WTC11 (cell line): ENCODE measurements around the gene F13B. TPM values are rescaled to one million over a fixed set of nuclear protein-coding genes. Genes with fewer than 3 reads are reported as not detected.
"Not testable (repeated sequence)": the region's sequence is repeated elsewhere in the genome, so short reads cannot be mapped to it uniquely, and the experiment has no call there.

ENCODE experiments used
- ATAC-seq: fragments of 200-7000 bp; cut with Tn5 transposase; 2 replicates; pipeline ENCODE4 v1.10.0; 2021; ENCODE audit warnings: mild to moderate bottlenecking, moderate library complexity
- CTCF ChIA-PET: fragments of 300-600 bp; sonication (Branson Sonifier 250); formaldehyde crosslinking; loops from one replicate; lab custom pipeline; 2021; ENCODE audit warnings: antibody characterized with exemption; lab: Charles Lee
- POLR2A ChIA-PET: fragments of 350-600 bp; sonication (Branson Sonifier 250); formaldehyde crosslinking; loops from one replicate; lab custom pipeline; 2021; ENCODE audit warnings: antibody characterized with exemption; lab: Charles Lee
- DNase-seq: peaks from one replicate; pipeline ENCODE4 v3.0.0; 2021; ENCODE audit warnings: low spot score
- H3K27ac Mint-ChIP-seq: 2 replicates; pipeline ENCODE4 v1.8.0; 2021; ENCODE audit warnings: mixed read lengths
- H3K27me3 Mint-ChIP-seq: 2 replicates; pipeline ENCODE4 v1.8.0; 2021; ENCODE audit warnings: low read depth, mild to moderate bottlenecking, moderate library complexity, mixed read lengths
- H3K36me3 Mint-ChIP-seq: 2 replicates; pipeline ENCODE4 v1.8.0; 2021; ENCODE audit warnings: mixed read lengths
- H3K4me1 Mint-ChIP-seq: 2 replicates; pipeline ENCODE4 v1.8.0; 2022; ENCODE audit warnings: mixed read lengths
- H3K4me3 Mint-ChIP-seq: 2 replicates; pipeline ENCODE4 v1.8.0; 2021; ENCODE audit warnings: mild to moderate bottlenecking, moderate library complexity, mixed read lengths
- H3K9me3 Mint-ChIP-seq: 2 replicates; pipeline ENCODE4 v1.8.0; 2021; ENCODE audit warnings: mixed read lengths
- FOXK1 ChIP-seq: sonication (generic); formaldehyde crosslinking; IDR thresholded peaks from 2 replicates; pipeline ENCODE4 v1.8.0; 2022; ENCODE audit warnings: mild to moderate bottlenecking, moderate library complexity, missing genetic modification reagents
- FOXP1 ChIP-seq: sonication (generic); formaldehyde crosslinking; IDR thresholded peaks from 2 replicates; pipeline ENCODE4 v1.8.0; 2022; ENCODE audit warnings: missing genetic modification reagents, mild to moderate bottlenecking, moderate library complexity, borderline replicate concordance
- IRF1 ChIP-seq: sonication (generic); formaldehyde crosslinking; IDR thresholded peaks from 2 replicates; pipeline ENCODE4 v1.8.0; 2023; ENCODE audit warnings: missing genetic modification reagents
- NR2C2 ChIP-seq: sonication (generic); formaldehyde crosslinking; IDR thresholded peaks from 2 replicates; pipeline ENCODE4 v1.8.0; 2022; ENCODE audit warnings: mild to moderate bottlenecking, missing genetic modification reagents
- SP1 ChIP-seq: sonication (generic); formaldehyde crosslinking; conservative IDR thresholded peaks from 2 replicates; pipeline ENCODE4 v1.8.1; 2022; ENCODE audit warnings: missing genetic modification reagents
- USF1 ChIP-seq: sonication (generic); formaldehyde crosslinking; IDR thresholded peaks from 2 replicates; pipeline ENCODE4 v1.8.0; 2022; ENCODE audit warnings: mild to moderate bottlenecking, missing genetic modification reagents
- ZNF532 ChIP-seq: fragments of 250-450 bp; sonication (Bioruptor Pico); IDR thresholded peaks from 2 replicates; pipeline ENCODE4 v1.9.0; 2021; ENCODE audit warnings: mild to moderate bottlenecking, borderline replicate concordance
- total RNA-seq: library from RNA; stranded (reverse); gene quantifications from 3 replicates; pipeline ENCODE4 v1.2.3, GENCODE V29; 2021
- TF ChIP-seq, protein P1 (sequence below): fragments of 250-450 bp; sonication (Bioruptor Pico); IDR thresholded peaks from 2 replicates; pipeline ENCODE4 v1.9.0; 2021; ENCODE audit warnings: moderate library complexity, mild to moderate bottlenecking, inconsistent platforms, borderline replicate concordance
- TF ChIP-seq, protein P2 (sequence below): sonication (generic); formaldehyde crosslinking; IDR thresholded peaks from 2 replicates; pipeline ENCODE4 v1.8.0; 2023; ENCODE audit warnings: mild to moderate bottlenecking, missing genetic modification reagents
- TF ChIP-seq, protein P3 (sequence below): sonication (generic); formaldehyde crosslinking; IDR thresholded peaks from 2 replicates; pipeline ENCODE4 v1.8.0; 2022; ENCODE audit warnings: mild to moderate bottlenecking, missing genetic modification reagents
- TF ChIP-seq, protein P4 (sequence below): sonication (generic); formaldehyde crosslinking; IDR thresholded peaks from 2 replicates; pipeline ENCODE4 v1.8.1; 2022; ENCODE audit warnings: low read depth, mild to moderate bottlenecking, moderate library complexity, missing genetic modification reagents, borderline replicate concordance
- TF ChIP-seq, protein P5 (sequence below): sonication (generic); formaldehyde crosslinking; IDR thresholded peaks from 2 replicates; pipeline ENCODE4 v1.8.0; 2022; ENCODE audit warnings: mild to moderate bottlenecking, missing genetic modification reagents

The F13B gene
- total RNA-seq, 1 experiment from 2014 or later, result not detected

DNA sequence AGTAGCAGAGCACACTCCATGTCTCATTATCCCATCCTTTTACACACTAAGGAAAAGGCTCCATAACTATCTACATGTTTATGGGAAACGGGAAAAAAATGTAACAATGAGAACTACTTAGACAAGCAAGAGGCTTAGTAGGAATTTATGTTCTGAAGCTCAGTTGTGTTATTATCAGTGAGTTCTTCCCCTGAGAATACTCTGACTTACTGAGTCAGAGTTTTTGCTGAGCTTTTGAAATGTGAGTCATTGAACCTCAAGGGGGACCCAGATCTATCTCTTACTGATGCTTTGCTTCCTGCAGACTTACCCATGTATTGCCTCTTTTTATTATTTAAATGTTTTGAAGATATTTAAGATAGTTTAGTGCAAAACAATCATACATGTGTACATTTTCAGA lies 69.6 kb downstream of the F13B start (continued):
- TF ChIP-seq, protein P1, sequence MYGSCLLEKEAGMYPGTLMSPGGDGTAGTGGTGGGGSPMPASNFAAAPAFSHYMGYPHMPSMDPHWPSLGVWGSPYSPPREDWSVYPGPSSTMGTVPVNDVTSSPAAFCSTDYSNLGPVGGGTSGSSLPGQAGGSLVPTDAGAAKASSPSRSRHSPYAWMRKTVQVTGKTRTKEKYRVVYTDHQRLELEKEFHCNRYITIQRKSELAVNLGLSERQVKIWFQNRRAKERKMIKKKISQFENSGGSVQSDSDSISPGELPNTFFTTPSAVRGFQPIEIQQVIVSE (CRISPR knock-in tag), result no peak

DNA sequence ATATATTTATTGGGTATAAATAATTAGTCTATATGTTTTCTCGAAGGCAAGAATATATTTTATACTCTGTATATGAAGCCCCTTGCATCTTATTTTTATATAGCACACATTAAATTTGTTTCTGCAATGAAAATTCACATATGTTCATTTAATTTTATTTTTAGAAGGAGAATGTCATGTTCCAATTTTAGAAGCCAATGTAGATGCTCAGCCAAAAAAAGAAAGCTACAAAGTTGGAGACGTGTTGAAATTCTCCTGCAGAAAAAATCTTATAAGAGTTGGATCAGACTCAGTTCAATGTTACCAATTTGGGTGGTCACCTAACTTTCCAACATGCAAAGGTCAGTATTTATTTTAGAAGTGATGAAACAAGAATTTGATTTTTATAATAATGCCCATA lies 73.1 kb downstream of the F13B start:
- peaks cover 23% of the 10 kb centered on the region for H3K4me1 Mint-ChIP-seq
- ChIA-PET CTCF (no interaction called here), POLR2A (no interaction called here)
- no peak overlapping the region for H3K27ac Mint-ChIP-seq
- no peaks in the 10 kb centered on the region for H3K27me3 Mint-ChIP-seq
- no peak for DNase-seq
- peaks cover 6% of the 10 kb centered on the region for H3K36me3 Mint-ChIP-seq
- TF ChIP-seq ZNF532, result no peak
- TF ChIP-seq, protein P2, sequence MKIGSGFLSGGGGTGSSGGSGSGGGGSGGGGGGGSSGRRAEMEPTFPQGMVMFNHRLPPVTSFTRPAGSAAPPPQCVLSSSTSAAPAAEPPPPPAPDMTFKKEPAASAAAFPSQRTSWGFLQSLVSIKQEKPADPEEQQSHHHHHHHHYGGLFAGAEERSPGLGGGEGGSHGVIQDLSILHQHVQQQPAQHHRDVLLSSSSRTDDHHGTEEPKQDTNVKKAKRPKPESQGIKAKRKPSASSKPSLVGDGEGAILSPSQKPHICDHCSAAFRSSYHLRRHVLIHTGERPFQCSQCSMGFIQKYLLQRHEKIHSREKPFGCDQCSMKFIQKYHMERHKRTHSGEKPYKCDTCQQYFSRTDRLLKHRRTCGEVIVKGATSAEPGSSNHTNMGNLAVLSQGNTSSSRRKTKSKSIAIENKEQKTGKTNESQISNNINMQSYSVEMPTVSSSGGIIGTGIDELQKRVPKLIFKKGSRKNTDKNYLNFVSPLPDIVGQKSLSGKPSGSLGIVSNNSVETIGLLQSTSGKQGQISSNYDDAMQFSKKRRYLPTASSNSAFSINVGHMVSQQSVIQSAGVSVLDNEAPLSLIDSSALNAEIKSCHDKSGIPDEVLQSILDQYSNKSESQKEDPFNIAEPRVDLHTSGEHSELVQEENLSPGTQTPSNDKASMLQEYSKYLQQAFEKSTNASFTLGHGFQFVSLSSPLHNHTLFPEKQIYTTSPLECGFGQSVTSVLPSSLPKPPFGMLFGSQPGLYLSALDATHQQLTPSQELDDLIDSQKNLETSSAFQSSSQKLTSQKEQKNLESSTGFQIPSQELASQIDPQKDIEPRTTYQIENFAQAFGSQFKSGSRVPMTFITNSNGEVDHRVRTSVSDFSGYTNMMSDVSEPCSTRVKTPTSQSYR (CRISPR knock-in tag), result no peak
- TF ChIP-seq, protein P3, sequence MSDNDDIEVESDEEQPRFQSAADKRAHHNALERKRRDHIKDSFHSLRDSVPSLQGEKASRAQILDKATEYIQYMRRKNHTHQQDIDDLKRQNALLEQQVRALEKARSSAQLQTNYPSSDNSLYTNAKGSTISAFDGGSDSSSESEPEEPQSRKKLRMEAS (CRISPR knock-in tag), result no peak
- no peak for TF ChIP-seq IRF1 (CRISPR knock-in tag)
- no peak for TF ChIP-seq NR2C2 (CRISPR knock-in tag)
- TF ChIP-seq USF1 (CRISPR knock-in tag), result no peak
- TF ChIP-seq, protein P4, sequence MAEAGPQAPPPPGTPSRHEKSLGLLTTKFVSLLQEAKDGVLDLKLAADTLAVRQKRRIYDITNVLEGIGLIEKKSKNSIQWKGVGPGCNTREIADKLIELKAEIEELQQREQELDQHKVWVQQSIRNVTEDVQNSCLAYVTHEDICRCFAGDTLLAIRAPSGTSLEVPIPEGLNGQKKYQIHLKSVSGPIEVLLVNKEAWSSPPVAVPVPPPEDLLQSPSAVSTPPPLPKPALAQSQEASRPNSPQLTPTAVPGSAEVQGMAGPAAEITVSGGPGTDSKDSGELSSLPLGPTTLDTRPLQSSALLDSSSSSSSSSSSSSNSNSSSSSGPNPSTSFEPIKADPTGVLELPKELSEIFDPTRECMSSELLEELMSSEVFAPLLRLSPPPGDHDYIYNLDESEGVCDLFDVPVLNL (CRISPR knock-in tag), result no peak
- no peak for ATAC-seq
- H3K4me3 Mint-ChIP-seq, result no peak overlapping the region
- H3K9me3 Mint-ChIP-seq, result peaks cover 10% of the 10 kb centered on the region

GRCh38 chr1:196991919-196992651 lies 75.0 kb downstream of the F13B start:
- POLR2A ChIA-PET, H3K27me3 Mint-ChIP-seq, H3K36me3 Mint-ChIP-seq, H3K4me3 Mint-ChIP-seq: not testable (repeated sequence)
- peak overlapping the region; percentile 85 for H3K27ac Mint-ChIP-seq
- TF ChIP-seq, protein P5, sequence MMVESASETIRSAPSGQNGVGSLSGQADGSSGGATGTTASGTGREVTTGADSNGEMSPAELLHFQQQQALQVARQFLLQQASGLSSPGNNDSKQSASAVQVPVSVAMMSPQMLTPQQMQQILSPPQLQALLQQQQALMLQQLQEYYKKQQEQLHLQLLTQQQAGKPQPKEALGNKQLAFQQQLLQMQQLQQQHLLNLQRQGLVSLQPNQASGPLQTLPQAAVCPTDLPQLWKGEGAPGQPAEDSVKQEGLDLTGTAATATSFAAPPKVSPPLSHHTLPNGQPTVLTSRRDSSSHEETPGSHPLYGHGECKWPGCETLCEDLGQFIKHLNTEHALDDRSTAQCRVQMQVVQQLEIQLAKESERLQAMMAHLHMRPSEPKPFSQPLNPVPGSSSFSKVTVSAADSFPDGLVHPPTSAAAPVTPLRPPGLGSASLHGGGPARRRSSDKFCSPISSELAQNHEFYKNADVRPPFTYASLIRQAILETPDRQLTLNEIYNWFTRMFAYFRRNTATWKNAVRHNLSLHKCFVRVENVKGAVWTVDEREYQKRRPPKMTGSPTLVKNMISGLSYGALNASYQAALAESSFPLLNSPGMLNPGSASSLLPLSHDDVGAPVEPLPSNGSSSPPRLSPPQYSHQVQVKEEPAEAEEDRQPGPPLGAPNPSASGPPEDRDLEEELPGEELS (CRISPR knock-in tag), result peak; percentile 53; the same call in 1 of the 2 replicates
- TF ChIP-seq, protein P2 (CRISPR knock-in tag), result 0 out of 2 replicates have a peak, but pooled peaks have one; percentile 39
- TF ChIP-seq FOXK1 (CRISPR knock-in tag), result peak; percentile 83; the same call in 1 of the 2 replicates
- TF ChIP-seq FOXP1 (CRISPR knock-in tag), result peak; percentile 64; the same call in 1 of the 2 replicates
- TF ChIP-seq SP1 (CRISPR knock-in tag), result peak; percentile 42; the same call in 1 of the 2 replicates
- peaks cover 10% of the 10 kb centered on the region for H3K9me3 Mint-ChIP-seq
- peak; percentile 99 for ATAC-seq
- peak; percentile 84 for DNase-seq
- peaks cover 23% of the 10 kb centered on the region for H3K4me1 Mint-ChIP-seq
- CTCF ChIA-PET, result interaction anchor here (1.3 kb wide), 1 partner anchor 269 kb away, joined by 3 read pairs; no protein-coding TSS in a partner anchor
